ENCODE data around the gene ENKUR.
A peak's percentile ranks its signal among the peaks of the same experiment; 100 is the strongest.
"Not testable (repeated sequence)": the region's sequence is repeated elsewhere in the genome, so short reads cannot be mapped to it uniquely, and the experiment has no call there.

ENKUR gene

GRCh38 chr10:25023278-25023677 is 7.3 kb upstream of the ENKUR start:
- DNase-seq (ENCODE audit: low spot score): peak; percentile 97

DNA sequence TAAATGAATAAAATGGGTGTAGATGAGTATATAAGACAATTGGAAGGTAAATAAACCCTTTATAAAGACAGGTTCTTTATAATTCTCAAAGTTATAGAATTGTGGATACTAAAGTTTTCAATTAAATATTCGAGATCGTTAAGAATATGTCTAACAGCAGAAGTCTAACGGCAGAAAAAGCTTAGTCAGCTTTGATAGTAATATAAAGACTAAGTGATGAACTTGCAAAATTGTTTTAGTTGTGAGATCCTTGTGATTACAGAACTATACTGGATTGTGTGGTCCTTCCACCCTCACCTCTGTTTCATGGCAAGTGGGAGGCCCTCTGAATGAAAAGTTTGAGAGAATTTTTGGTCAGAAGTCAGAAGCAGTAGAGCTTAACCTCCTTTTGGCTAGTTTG is 2.7 kb upstream of the ENKUR start:
- no peak for DNase-seq (ENCODE audit: low spot score)

GRCh38 chr10:25017661-25018060 is 1.7 kb upstream of the ENKUR start:
- no peak for DNase-seq (ENCODE audit: low spot score)

DNA sequence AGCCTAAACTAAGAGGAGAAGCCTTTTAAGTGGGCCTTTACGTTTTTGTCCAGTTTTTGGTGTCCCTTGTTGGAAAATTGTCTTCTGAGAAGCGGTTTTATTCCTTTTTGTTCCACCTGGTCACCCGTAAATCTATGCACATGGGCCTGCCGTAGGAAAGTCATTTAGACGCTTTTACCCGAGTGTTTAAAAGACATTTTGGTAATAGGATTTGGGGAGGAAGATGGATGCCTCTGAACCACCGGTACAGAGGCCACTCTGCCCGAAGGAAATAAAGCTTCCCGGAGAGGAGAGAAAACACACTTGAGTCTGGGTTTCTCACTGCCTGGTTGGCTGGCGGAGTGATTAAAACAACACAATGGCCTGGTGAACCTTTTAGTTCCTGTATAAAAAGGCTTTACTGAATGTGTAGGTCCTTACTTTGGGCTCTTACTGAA is 1.2 kb upstream of the ENKUR start:
- no peak for DNase-seq (ENCODE audit: low spot score)

DNA sequence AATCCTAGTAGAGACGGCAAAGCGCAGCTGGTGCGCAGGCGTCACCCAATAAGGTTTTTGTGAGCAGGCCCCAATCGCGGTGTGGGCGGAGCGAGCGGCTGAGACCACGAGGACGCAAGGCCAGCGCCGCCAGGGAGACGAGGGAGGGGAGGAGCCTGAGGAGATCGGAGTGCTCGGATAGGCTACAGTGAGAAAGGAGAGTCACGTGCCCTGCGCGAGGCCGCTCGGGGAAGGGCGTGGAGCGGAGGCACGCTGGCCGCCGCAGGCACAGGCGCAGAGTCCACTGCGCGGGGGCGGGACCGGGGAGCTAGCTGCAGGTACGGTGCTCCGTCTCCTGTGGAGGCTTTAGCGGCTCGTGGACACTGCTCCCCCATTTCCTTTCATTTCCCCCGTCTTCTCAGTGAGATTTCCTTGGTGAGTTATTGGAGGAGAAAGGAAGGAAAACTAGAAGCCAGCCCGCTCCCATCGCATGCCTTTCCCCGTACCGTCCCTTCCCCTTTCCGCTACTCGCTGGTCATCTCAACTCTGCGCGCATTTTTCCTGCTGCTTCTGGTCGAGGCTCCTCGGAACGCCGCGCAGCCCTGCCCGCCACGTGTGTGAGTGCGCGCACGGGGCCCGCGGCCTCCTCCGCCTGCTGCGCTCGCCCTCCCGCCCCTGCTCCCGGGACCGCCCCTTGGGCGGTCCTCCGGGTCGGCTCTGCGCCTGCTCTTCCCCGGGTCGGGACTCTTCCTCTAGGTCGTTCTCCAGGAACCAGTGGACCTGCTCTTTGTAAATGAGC is 607 bp upstream of the ENKUR start, which contains the start of gene THNSL1:
TSS of gene THNSL1 (plus strand) at position 237 of the 778 bp plus-strand sequence. CDS start 6,612 bp downstream, outside the sequence.
- peak; percentile 99 for DNase-seq (ENCODE audit: low spot score)

DNA sequence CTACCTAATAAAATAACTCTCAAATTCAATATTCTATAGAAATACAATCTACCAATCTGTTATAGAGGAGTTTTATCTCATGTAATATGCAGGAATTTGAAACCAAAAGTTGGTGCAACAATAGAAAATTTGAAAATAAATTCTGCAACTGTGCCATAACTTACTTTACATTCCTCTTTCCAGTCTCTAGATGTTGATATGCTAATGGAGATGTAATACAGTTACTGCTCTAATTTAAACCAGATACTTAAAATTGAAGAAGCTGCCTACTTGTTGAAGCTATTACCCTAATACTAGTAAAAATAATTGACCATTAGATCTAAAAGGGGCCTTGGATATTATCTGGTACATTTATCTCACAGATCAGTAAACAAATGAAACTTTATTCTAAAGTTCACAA is 1.4 kb downstream of the ENKUR start:
- DNase-seq (ENCODE audit: low spot score): no peak

DNA sequence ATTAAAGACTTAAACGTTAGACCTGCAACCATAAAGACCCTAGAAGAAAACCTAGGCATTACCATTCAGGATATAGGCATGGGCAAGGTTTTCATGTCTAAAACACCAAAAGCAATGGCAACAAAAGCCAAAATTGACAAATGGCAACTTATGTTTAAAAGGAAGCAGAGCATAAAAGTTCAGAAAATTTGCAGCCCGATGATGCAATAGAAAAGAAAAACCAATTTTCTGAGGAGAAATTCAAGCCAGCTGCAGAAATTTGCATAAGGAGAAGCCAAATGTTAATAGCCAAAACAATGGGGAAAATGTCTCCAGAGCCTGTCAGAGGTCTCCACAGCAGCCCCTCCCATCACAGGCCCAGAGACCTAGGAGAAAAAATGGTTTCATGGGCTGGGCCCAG is 4.4 kb downstream of the ENKUR start:
- not testable (repeated sequence) for DNase-seq (ENCODE audit: low spot score)

- DNase-seq (ENCODE audit: low spot score): no peak
Measured at GRCh38 chr10:24998044-24998443, 17.9 kb downstream of the ENKUR start.

DNA sequence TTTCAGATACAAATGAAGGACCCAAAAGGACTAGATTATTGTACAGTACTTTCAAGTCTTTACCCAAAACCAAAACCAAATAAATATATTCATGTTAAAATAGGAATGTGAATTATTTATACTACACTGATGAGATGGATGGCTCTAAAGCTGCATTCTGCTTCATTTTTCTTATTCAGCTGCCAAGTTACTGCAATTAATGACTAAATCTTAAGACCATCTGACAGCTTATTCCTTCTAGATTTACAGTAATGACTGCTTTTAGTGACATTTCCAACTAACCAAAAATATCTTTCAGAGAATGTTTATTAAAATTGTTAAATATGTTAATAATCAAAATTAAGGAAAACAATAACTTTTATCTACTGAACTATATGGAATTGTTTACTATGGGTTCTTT is 20.9 kb downstream of the ENKUR start:
- no peak for DNase-seq (ENCODE audit: low spot score)

DNA sequence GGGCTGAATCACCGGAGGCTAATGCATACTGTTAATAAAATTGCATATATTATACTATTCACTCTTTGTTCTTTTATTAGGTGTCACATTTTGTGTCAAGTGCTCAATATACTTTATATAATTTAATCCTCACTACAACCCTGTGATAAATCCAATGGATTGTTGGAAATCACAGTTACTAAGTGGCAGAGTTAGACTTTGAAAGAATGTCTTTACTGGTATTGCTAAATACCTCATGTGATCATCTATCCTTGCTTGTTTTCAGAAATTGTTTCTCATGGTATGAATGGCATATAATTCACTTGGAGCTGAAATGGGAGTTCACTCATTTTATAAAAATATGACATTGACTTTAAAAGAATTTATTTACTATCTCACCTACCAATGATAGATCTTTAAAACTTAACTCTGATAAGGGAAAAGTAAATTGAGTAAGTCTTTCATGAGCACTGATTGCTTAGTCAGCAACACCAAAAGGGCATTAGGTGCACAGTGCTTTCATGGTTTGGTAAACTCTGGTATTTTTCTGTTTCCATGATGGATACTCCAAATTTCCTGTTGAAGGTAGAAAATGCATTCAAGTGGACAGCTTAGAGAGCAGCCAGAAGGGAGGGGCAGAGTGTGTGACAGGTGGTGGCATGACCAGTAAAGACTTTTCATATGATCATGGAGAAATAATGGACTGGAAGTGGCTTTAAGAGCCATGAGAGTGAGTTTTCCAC is 22.6 kb downstream of the ENKUR start:
- no peak for DNase-seq (ENCODE audit: low spot score)

DNA sequence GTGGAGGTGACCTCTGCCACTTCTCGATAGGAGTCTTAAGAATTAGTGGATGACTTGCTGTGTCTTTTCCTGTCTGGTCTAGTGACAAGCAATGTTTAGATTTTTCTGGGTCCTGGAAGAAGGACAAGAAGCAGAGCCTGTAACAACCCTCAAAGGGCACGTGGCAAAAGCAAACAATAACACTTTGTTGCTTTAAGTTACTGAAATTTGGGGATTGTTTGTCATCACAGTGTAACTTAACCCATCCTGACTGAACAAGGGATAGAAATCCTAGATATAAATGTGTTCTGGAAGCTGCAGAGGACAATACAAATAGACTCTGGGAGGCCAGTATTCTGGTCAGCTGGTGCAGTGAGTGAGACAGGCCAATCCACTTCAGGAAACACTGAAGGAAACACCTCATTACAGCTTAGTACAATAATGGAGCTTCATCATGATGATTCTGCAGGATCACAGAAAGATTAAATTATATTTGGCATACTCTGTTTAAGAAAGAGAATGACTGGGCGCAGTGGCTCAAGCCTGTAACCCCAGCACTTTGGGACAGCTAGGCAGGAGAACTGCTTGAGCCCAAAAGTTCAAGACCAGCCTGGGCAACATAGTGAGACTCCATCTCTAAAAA is 23.3 kb downstream of the ENKUR start:
- DNase-seq (ENCODE audit: low spot score): peak; percentile 14

DNA sequence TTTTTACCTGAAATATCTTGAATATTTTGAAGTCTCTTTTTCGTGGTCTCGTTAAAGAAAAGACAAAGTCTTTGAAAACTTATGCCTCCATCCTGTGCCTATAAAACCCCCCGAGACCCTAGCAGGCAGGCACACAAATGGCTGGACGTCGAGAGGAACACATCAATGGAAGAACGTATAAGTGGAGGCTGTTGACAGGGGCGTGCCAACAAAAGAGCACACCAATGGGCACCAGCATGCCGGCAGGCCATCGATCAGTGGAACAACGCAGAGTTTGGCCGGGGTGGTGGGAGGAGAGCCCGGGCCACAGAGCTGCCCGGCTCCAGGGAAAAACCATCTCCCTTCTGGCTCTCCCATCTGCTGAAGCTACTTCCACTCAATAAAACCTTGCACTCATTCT is 24.7 kb downstream of the ENKUR start:
- DNase-seq (ENCODE audit: low spot score): no peak

GRCh38 chr10:24989867-24990266 is 26.1 kb downstream of the ENKUR start:
- DNase-seq (ENCODE audit: low spot score): peak; percentile 19

DNA sequence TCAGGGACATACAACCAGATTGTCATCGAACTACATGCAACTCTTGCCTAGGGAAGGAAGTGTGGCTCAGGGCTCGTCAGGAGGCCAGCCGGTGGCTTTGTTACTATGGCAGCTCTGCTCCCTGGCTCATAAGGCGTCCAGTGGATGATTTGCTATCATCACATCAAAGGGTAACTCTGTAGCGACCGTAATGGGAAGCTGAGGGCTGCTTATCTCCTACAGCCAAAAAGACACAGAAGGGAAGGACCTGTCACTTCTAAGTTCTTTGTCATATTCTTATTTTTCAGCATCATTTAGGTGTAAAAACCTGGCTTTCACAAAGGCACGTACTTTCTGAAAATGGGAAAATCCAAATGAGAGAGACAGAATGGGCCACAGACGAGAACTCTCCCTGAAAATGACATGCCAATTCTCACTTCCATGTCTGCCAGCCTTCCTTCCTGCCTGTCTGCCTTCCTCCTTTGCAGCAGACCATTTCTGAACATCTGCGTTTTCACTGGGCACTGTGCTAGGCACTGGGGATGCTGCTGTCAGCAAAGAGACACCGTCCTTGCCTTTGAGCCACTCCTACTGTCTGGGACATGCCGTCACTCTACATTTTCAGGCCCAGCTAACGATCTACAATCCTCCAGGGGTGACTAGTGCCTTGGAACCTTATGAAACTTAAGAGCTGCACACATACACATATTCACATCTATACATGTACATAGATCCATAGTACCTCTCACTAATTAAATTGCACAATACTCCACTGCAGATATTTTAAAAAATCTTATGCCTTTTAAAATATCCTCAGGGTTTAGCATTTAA is 26.9 kb downstream of the ENKUR start:
- peak; percentile 67 for DNase-seq (ENCODE audit: low spot score)

- no peak for DNase-seq (ENCODE audit: low spot score)
Measured at GRCh38 chr10:24984906-24985305, 31.1 kb downstream of the ENKUR start.

GRCh38 chr10:24983946-24984345 is 32.0 kb downstream of the ENKUR start:
- no peak for DNase-seq (ENCODE audit: low spot score)

GRCh38 chr10:24983130-24983529 is 32.8 kb downstream of the ENKUR start:
- DNase-seq (ENCODE audit: low spot score): no peak

DNA sequence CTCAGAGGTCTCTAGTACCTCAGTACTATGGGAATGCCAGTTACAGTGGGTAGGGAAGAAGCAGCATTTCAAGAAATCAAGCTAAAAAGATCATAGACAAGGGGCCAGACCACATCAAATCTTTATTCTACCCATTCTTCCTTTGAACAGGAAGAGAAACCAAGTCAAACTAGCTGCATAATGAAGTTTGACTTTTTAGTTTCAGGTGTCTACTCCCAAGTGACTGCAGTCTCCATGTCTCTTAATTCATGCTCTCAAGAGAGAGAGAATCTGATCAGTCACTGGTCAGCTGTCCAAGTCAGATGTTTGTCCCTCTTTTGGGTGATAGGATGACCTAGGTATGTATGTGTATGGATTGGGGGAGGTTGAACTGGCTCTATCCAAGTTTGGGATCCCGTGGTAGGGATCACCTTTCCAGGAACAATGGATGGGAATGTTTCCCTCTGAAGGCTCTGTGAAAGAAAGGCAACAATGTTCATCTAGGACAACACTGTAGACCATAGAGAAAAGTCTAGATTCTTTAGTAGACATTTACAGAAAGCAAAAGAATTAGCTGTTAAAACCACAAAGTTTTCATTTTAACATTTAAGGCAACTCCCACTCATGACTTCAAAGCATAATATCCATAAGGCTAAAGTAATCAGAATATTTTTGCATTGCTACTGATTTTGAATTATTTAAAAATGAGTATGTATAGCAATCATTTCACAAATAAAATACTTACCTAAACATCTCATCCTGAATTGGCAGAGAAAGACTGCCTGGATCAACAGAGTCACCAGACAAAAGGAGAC is 33.4 kb downstream of the ENKUR start:
- no peak for DNase-seq (ENCODE audit: low spot score)

DNA sequence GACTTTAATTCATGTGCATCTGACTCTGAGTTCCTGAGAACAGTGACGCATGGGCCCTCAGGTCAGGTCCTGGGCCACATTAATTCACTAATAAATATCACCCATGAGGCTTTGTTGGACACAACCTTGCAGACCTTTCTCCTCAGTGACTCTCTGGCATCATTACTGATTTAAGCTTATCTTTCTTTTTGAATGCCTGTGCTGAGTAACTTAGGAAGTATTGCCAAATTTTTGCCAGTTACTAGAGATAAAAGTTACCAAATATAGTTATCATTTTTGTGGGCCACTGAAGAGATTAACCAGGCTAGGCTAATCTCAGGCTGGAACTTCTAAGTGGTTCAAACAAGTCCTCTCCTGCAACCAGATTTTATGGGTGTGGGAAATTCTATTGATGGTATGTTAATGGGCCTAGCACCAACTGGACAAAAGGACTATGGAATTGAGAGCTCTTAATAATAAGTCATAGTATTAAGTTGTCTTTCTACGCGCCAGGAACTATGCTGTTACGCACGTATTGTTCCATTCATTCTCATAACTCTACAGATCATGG is 34.7 kb downstream of the ENKUR start:
- no peak for DNase-seq (ENCODE audit: low spot score)

- no peak for DNase-seq (ENCODE audit: low spot score)
Measured at GRCh38 chr10:24979685-24980084, 36.3 kb downstream of the ENKUR start.

DNA sequence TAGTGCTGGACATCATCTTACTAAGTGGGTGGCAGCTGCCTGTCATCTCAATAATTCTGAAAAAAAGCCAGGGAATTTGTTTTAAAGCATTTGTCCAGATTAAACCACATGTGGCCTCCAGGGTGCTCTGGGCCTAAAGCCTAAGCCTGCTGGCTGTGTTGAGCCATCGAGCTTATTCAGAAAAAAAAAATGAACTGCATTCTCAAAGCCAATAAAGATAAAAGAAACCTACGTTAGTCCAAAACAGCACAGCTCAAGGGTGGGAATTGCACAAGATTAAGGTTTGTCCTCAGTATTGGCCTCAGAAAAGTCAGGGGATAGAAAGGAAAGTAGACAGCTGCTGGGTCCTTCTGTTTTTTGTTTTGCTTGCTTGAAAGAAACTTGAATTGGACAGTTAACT is 41.0 kb downstream of the ENKUR start:
- no peak for DNase-seq (ENCODE audit: low spot score)

Measured in kidney capillary endothelial cell (primary cell).